ENCODE measurements around the gene OTOGL.
"Not testable (repeated sequence)": the region's sequence is repeated elsewhere in the genome, so short reads cannot be mapped to it uniquely, and the experiment has no call there.

OTOGL gene

GRCh38 chr12:80121661-80122060 lies 22.3 kb downstream of the OTOGL start:
- DNase-seq, result peak; percentile 60

DNA sequence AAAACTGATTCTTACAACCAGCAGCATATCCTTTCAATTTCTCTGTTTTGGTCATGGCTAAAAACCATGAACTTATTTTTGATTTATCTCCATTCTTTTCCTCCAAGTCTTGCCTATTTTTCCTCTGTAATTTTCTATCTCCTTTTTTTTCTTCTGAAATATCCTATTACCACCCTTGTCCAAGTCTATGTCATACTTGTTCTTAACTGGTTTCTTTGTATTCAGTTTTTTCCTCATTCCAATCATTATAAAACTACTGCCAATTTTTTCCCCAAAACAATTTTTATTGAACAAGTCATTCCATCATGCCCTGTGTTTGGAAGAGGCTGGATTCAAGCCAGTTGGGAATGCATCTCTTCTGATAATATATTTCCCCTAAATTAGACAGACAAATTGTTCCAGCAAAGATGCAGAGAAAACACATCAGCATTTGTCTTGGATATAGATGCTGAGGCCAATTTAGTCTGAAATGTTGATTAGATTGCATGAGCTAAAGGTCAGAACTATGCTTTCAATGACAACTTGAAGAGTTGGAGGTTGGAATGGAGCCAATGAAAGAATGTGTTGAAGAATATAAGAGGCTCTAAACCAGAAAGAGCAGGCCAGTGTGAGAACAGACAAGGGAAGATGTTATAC lies 30.7 kb downstream of the OTOGL start:
- peak; percentile 87 for DNase-seq

DNA sequence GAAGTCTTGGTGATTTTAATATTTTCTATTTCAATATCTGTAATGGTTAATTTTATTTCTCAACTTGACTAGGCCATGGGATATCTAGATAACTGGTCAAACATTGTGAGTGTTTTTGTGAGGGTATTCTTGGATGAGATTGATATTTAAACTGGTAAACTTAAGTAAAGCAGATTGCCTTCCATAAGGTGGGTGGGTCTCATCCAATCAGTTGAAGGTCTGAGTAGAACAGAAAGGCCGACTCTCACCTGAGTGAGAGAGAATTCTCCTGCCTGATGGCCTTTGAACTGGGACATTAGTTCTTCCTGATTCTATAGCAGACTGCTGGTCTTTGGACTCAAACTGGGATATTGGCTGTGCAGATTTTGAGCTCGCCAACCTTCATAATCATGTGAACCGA lies 36.3 kb downstream of the OTOGL start:
- DNase-seq, result no peak

DNA sequence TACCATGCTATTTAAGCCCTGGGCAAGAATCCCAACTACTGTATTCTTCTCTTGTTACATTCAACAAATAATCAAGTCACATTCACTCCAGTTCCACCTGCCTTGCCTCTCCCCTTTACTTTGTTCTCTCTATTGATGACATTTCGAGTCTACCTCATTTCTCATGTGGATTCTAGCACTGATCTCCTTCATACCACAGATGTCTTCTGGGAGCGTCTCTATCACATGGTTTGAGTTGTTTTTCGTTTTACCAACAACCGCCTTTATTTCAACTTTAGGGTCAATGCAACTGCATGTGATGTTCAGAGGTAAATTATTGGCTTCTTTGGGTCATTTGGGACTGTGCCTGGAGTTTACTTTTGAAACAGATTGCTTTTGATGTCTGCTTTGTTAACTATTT lies 40.7 kb downstream of the OTOGL start:
- DNase-seq, result no peak

GRCh38 chr12:80142640-80143039 lies 43.3 kb downstream of the OTOGL start:
- DNase-seq, result no peak

DNA sequence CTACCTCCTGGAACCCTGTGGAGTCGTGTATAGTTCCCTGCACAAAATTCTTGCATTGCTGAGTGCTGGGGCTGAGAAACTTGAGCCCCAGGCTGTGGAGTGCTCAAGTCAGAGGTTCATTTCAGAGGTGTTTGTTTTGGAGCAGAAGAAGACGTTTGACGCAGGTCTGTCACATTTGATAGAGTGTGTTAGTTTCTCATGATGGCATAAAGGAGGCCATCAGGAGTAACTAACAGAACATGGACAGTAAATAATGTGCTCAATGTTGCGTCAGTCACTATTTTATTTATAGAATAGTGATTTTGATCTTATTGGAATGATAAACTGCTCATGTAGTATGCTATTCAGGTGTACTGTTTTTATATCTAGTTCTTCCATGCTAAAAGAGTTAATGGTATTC lies 44.2 kb downstream of the OTOGL start:
- DNase-seq, result no peak

GRCh38 chr12:80149547-80150313 lies 50.4 kb downstream of the OTOGL start:
- DNase-seq, result not testable (repeated sequence)

- peak; percentile 48 for DNase-seq
Observed at GRCh38 chr12:80151131-80151530, 51.8 kb downstream of the OTOGL start.

DNA sequence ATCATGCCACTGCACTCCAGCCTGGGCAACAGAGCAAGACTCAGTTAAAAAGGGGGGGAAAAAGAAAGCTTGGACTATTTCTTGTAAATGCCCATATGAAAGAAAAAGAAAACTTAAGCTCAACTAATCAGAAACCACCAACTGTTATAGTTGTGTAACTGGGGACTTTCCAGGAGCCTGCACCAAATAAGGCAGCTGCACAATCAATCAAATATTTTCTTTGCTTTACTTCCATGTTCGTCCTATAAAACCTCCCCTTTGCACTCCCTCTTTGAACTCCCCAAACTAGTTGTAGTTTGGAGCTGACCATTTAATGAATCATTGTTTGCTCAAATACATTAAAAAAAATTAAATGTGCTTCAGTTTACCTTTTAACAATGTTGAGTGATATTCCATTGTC lies 54.9 kb downstream of the OTOGL start:
- DNase-seq, result peak; percentile 19

GRCh38 chr12:80156306-80156705 lies 57.0 kb downstream of the OTOGL start:
- DNase-seq, result peak; percentile 19

- DNase-seq, result peak; percentile 53
Observed at GRCh38 chr12:80157645-80158044, 58.3 kb downstream of the OTOGL start.

GRCh38 chr12:80161612-80162011 lies 62.3 kb downstream of the OTOGL start:
- DNase-seq, result peak; percentile 43

GRCh38 chr12:80162177-80162576 lies 62.8 kb downstream of the OTOGL start:
- DNase-seq, result no peak

GRCh38 chr12:80165746-80166145 lies 66.4 kb downstream of the OTOGL start:
- DNase-seq, result no peak

- no peak for DNase-seq
Observed at GRCh38 chr12:80166751-80167150, 67.4 kb downstream of the OTOGL start.

GRCh38 chr12:80168936-80169335 lies 69.6 kb downstream of the OTOGL start:
- no peak for DNase-seq

GRCh38 chr12:80170915-80171314 lies 71.6 kb downstream of the OTOGL start:
- no peak for DNase-seq

DNA sequence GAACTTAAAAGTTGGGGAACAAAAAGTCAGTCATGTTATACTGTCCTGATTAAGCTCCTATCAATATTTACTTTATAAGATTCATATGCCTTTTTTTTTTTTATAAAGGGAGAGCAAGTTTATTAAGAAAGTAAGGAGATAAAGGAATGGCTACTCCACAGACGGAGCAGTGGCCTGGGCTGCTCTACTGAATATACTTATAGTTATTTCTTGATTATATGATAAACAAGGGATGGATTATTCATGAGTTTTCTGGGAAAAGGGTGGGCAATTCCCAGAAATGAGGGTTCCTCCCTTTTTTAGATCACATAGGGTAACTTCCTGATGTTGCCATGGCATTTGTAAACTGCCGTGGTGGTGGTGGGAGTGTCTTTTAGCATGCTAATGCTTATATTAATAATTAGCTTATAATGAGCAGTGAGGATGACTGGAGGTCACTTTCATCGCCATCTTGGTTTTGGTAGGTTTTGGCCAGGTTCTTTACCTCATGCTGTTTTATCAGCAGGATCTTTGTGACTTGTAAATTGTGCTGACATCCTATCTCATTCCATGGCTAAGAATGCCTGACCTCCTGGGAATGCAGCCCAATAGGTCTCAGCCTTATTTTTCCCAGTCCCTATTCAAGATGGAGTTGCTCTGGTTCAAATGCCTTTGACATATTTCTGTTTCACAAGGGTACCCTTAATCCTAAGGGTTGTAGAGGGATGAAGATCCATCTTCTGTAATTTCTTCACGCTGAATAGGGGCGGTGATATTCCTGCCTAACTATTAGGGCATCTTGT lies 73.9 kb downstream of the OTOGL start:
- no peak for DNase-seq

- DNase-seq, result no peak
Observed at GRCh38 chr12:80175307-80175930, 76.1 kb downstream of the OTOGL start.

DNA sequence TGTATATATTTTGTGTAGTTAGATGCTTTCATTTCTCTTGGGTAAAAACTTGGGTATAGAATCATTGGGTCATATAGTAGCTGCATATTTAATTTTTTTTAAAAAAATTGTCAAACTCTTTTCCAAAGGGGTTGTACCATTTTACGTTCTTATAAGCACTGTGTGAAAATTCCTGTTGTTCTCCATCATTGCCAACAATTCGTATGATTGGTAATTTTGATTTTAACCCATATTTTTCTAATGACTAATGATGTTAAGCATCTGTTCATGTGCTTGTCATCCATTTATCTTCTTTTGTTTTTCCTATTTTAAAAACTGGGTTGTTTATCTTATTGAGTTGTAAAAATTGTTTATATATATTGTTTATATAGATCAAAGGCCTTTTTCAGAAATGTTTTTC lies 77.4 kb downstream of the OTOGL start:
- no peak for DNase-seq

- no peak for DNase-seq
Observed at GRCh38 chr12:80178846-80179245, 79.5 kb downstream of the OTOGL start.

- peak; percentile 55 for DNase-seq
Observed at GRCh38 chr12:80183939-80184338, 84.6 kb downstream of the OTOGL start.

DNA sequence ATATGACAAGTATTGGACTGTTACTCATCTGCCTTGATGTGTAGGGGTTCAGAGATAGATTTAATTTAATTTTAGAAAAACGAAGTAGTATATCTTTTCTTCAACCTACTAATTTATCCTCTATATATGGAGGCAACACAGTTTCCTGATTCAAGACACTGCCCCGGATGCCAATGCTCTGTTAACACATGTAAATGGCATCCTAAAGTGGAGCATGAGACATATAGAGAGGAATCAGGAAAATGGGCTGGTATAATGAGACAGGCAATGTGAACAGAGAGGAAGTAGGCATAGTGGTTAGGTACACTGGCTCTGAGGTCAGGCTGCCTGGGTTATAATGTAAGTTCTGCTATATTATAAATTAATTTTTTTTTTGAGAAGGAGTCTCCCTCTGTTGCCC lies 85.6 kb downstream of the OTOGL start:
- DNase-seq, result no peak

All from fibroblast of upper back skin (primary cell).